HCT116 (cell line): ENCODE data around the gene ZNF569. TPM values are rescaled to one million over a fixed set of nuclear protein-coding genes. Genes with fewer than 3 reads are reported as not detected.

Experiments used
- ATAC-seq: fragments of 200-7000 bp; cut with Tn5 transposase; 2 replicates; pipeline ENCODE4 v1.9.1; 2020; ENCODE audit warnings: mild to moderate bottlenecking, moderate library complexity
- BruUV-seq: library from RNA; stranded (reverse); fragments of 400-500 nt; replicated peaks from 2 replicates; lab custom pipeline; 2021; lab: Mats Ljungman, UMichigan
- CTCF ChIA-PET: fragments of 300-600 bp; sonication (Branson Sonifier 250); formaldehyde crosslinking; loops from one replicate; lab custom pipeline; 2021; ENCODE audit warnings: antibody characterized with exemption; lab: Charles Lee
- POLR2A ChIA-PET: fragments of 300-600, 350-600 bp; sonication (Branson Sonifier 250); formaldehyde crosslinking; loops from one replicate; lab custom pipeline; 2021; ENCODE audit warnings: antibody characterized with exemption; lab: Charles Lee
- RAD21 ChIA-PET, 2 experiments: fragments of 300-600 bp; sonication (Branson Sonifier 250); formaldehyde crosslinking; loops; one replicate each; lab custom pipeline; 2023; ENCODE audit warnings: low total read pairs in 2 of 2; ENCODE audit not compliant: uncharacterized antibody in 2 of 2, unreplicated experiment in 2 of 2, low non-redundant PET in 1 of 2; lab: Charles Lee
- DNase-seq: peaks from one replicate; pipeline ENCODE4 v3.0.0-alpha.2; 2010; ENCODE audit warnings: low read depth, low spot score
- H2AFZ ChIP-seq: fragments of 200-600 bp; shearing (Covaris generic), sonication (generic); 2 replicates; pipeline ENCODE4 v1.6.1; 2017; ENCODE audit warnings: low read depth, mixed run types, mixed read lengths, antibody characterized with exemption, low read length; ENCODE audit not compliant: poor library complexity, severe bottlenecking
- H3K27ac ChIP-seq: 2 replicates; pipeline ENCODE4 v1.5.1; 2012; ENCODE audit warnings: low read depth, low read length
- H3K27me3 ChIP-seq: fragments of 200-600 bp; sonication (generic); 2 replicates; pipeline ENCODE4 v1.6.1; 2016; ENCODE audit warnings: mixed run types, low read length, mixed read lengths; ENCODE audit not compliant: insufficient read depth
- H3K36me3 ChIP-seq, 2 experiments: fragments of 200-500 bp in 1 of 2; fragments of 200-600 bp in 1 of 2; sonication (Bioruptor generic) in 1 of 2; sonication (generic) in 1 of 2; 2 replicates each; pipeline versions ENCODE4 v1.5.1 to v1.6.1; 2014 to 2016; ENCODE audit warnings: low read length in 2 of 2, inconsistent platforms in 1 of 2, mixed read lengths in 1 of 2, mixed run types in 1 of 2; ENCODE audit not compliant: insufficient read depth in 2 of 2, control insufficient read depth in 1 of 2
- H3K4me1 ChIP-seq, 2 experiments: fragments of 200-600 bp in 1 of 2; sonication (generic) in 1 of 2; 2 replicates each; pipeline versions ENCODE4 v1.5.1 to v1.6.1; 2012 to 2017; ENCODE audit warnings: low read length in 2 of 2, inconsistent platforms in 1 of 2, mild to moderate bottlenecking in 1 of 2, mixed read lengths in 1 of 2, mixed run types in 1 of 2, moderate library complexity in 1 of 2; ENCODE audit not compliant: insufficient read depth in 2 of 2, control insufficient read depth in 1 of 2
- H3K4me2 ChIP-seq: fragments of 200-600 bp; sonication (generic); 2 replicates; pipeline ENCODE4 v1.6.1; 2017; ENCODE audit warnings: mixed run types, low read length, mixed read lengths
- H3K4me3 ChIP-seq, 2 experiments: fragments of 200-600 bp in 1 of 2; sonication (generic) in 1 of 2; replicated peaks in 1 of 2; 2 replicates each; pipeline ENCODE4 v1.5.1; 2011 to 2016; ENCODE audit warnings: low read length in 2 of 2, control low read depth in 1 of 2, low read depth in 1 of 2, mild to moderate bottlenecking in 1 of 2, mixed read lengths in 1 of 2, mixed run types in 1 of 2
- H3K79me2 ChIP-seq: fragments of 200-600 bp; sonication (generic); 2 replicates; pipeline ENCODE4 v1.6.1; 2017; ENCODE audit warnings: mild to moderate bottlenecking, mixed run types, low read length, moderate library complexity, mixed read lengths; ENCODE audit not compliant: insufficient read depth
- H3K9ac ChIP-seq: fragments of 200-600 bp; sonication (generic); 2 replicates; pipeline ENCODE4 v1.6.1; 2016; ENCODE audit warnings: low read length, mixed read lengths
- H3K9me2 ChIP-seq: fragments of 200-600 bp; sonication (generic), shearing (Covaris generic); 2 replicates; pipeline ENCODE4 v1.6.1; 2017; ENCODE audit warnings: mixed run types, mild to moderate bottlenecking, moderate library complexity; ENCODE audit not compliant: insufficient read depth
- H3K9me3 ChIP-seq, 2 experiments: fragments of 200-500 bp in 1 of 2; fragments of 200-600 bp in 1 of 2; sonication (Bioruptor generic) in 1 of 2; sonication (generic) in 1 of 2; 2 replicates each; pipeline ENCODE4 v1.6.1; 2014 to 2017; ENCODE audit warnings: low read length in 2 of 2, mixed read lengths in 2 of 2, inconsistent platforms in 1 of 2, low read depth in 1 of 2, mild to moderate bottlenecking in 1 of 2, mixed run types in 1 of 2, moderate library complexity in 1 of 2; ENCODE audit not compliant: control insufficient read depth in 1 of 2, insufficient read depth in 1 of 2
- H4K20me1 ChIP-seq: fragments of 200-600 bp; sonication (generic), shearing (Covaris generic); 2 replicates; pipeline ENCODE4 v1.6.1; 2017; ENCODE audit warnings: mixed run types, mild to moderate bottlenecking, moderate library complexity; ENCODE audit not compliant: insufficient read depth
- CEBPB ChIP-seq: IDR thresholded peaks from 2 replicates; pipeline ENCODE4 v1.6.1; 2012; ENCODE audit warnings: low read depth
- CTCF ChIP-seq, 3 experiments: fragments of 200-600 bp in 1 of 3; sonication (generic) in 1 of 3; IDR thresholded peaks in 2 of 3; conservative IDR thresholded peaks in 1 of 3; 2 replicates each; pipeline ENCODE4 v1.5.1; 2012 to 2017; ENCODE audit warnings: low read depth in 2 of 3, low read length in 2 of 3, antibody characterized with exemption in 1 of 3, borderline replicate concordance in 1 of 3, control low read depth in 1 of 3, mild to moderate bottlenecking in 1 of 3, mixed read lengths in 1 of 3, mixed run types in 1 of 3, moderate library complexity in 1 of 3; ENCODE audit not compliant: insufficient read depth in 1 of 3
- POLR2A ChIP-seq: IDR thresholded peaks from 2 replicates; pipeline ENCODE4 v1.7.0; 2011; ENCODE audit warnings: borderline replicate concordance; ENCODE audit not compliant: insufficient read depth, insufficient read length; ENCODE audit errors: extremely low read depth
- REST ChIP-seq: IDR thresholded peaks from 2 replicates; pipeline ENCODE4 v1.6.1; 2012; ENCODE audit warnings: low read depth
- SIN3A ChIP-seq: IDR thresholded peaks from 2 replicates; pipeline ENCODE4 v1.6.1; 2012; ENCODE audit warnings: low read depth
- SRF ChIP-seq: IDR thresholded peaks from 2 replicates; pipeline ENCODE4 v1.6.1; 2012; ENCODE audit warnings: low read depth
- intact Hi-C: fragments of 100-400 bp; cut with micrococcal nuclease; formaldehyde crosslinking; loops from 2 replicates; pipeline ENCODE4 v1.10.0; 2022
- total RNA-seq: library from RNA; stranded (reverse); gene quantifications from one replicate; pipeline ENCODE4 v1.2.1, GENCODE V29; 2021; ENCODE audit not compliant: unreplicated experiment

The ZNF569 gene
- total RNA-seq, 1 experiment from 2014 or later = not detected

- TF ChIP-seq CTCF (IDR thresholded peaks at IDR 0.05 in 2 of 3, conservative IDR thresholded peaks at IDR 0.05 in 1 of 3; ENCODE audit: borderline replicate concordance in 1 of 3, insufficient read depth in 1 of 3, low read depth in 2 of 3, low read length in 2 of 3) (no peak), SRF (no peak), CEBPB (no peak), REST (no peak)
These were observed 3.0 kb upstream of the ZNF569 start (continued) for GRCh38 chr19:37470216-37470615.

GRCh38 chr19:37468961-37469777, 1.9 kb upstream of the ZNF569 start, which contains the start of gene ZNF570:
TSS of gene ZNF570 (plus strand) at chr19:37469356. CDS start at chr19:37470355, 999 bp downstream.
- no peak within 1 kb of the TSS for H3K27ac ChIP-seq
- ChIA-PET RAD21 (no interaction called here), POLR2A (no interaction called here), CTCF (no interaction called here)
- no peaks in the 10 kb centered on the region for H3K36me3 ChIP-seq
- H3K9me2 ChIP-seq = no peaks in the 10 kb centered on the region
- H3K4me3 ChIP-seq = no peak within 1 kb of the TSS
- H3K9me3 ChIP-seq = peaks cover 17 to 34% of the 10 kb centered on the region in 2 experiments; a peak in 2 of 4 replicates
- no peak for TF ChIP-seq POLR2A
- TF ChIP-seq SIN3A = no peak
- no TSS peak for BruUV-seq
- H3K4me1 ChIP-seq = no peaks in the 10 kb centered on the region
- intact Hi-C loops = no loop called here
- H4K20me1 ChIP-seq = no peaks in the 10 kb centered on the region
- H2AFZ ChIP-seq = no peak within 1 kb of the TSS
- no peak for DNase-seq
- H3K79me2 ChIP-seq = no peaks in the 10 kb centered on the region
- no peak for ATAC-seq
- H3K9ac ChIP-seq = no peak within 1 kb of the TSS
- H3K4me2 ChIP-seq = no peak within 1 kb of the TSS
- H3K27me3 ChIP-seq = no peaks in the 10 kb centered on the region
